ENCODE data around the gene SLC39A1.

- TF ChIP-seq CTCF (conservative IDR thresholded peaks at IDR 0.05; ENCODE audit: low read depth, low read length): no peak
- TF ChIP-seq EZH2 (IDR thresholded peaks at IDR 0.05; ENCODE audit: borderline replicate concordance, low read depth, low read length, poor library complexity, severe bottlenecking): no peak
Observed at GRCh38 chr1:153937331-153937730, 26.0 kb downstream of the SLC39A1 start.

Measured in A673 (cell line).